ENCODE data around the gene OR4D10.

OR4D10 gene

GRCh38 chr11:59473015-59473414 lies at the start of gene OR4D10:
Gene OR4D10 (plus strand): TSS chr11:59473315. CDS start chr11:59477430, 4,115 bp downstream.
- no peak for TF ChIP-seq CTCF (IDR thresholded peaks at IDR 0.05; ENCODE audit: insufficient read depth, low read depth, low read length, missing control alignments)
- no peak for DNase-seq (ENCODE audit: low read depth)
- no peak within 1 kb of the TSS for H3K4me3 ChIP-seq (ENCODE audit: low read length)

DNA sequence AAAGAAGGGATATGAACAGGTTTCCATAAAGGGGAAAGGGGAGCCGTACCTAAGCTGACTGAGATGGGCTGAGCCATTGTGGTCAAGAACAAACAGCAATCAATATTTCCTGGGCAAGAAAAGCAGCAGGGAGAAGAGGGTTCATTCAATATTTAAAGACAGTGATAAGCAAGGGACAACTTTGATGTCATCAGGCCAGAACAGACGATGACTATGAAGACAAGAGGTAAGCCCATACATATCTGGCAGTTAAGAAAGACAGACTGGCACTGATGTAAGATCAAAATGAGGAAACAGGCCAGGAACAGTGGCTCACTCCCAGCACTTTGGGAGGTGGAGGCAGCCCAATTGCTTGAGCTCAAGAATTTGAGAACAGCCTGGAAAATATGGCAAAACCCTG lies 49.3 kb upstream of the OR4D10 start:
- no peak overlapping the region for H3K4me3 ChIP-seq (ENCODE audit: low read length)
- DNase-seq (ENCODE audit: low read depth), result no peak
- no peak for TF ChIP-seq CTCF (IDR thresholded peaks at IDR 0.05; ENCODE audit: insufficient read depth, low read depth, low read length, missing control alignments)

GRCh38 chr11:59425131-59425530 lies 48.0 kb upstream of the OR4D10 start:
- DNase-seq (ENCODE audit: low read depth), result no peak
- H3K4me3 ChIP-seq (ENCODE audit: low read length), result no peak overlapping the region
- no peak for TF ChIP-seq CTCF (IDR thresholded peaks at IDR 0.05; ENCODE audit: insufficient read depth, low read depth, low read length, missing control alignments)

GRCh38 chr11:59426361-59427067 lies 46.6 kb upstream of the OR4D10 start, which contains the start of gene OR5A2:
Gene OR5A2 (minus strand): TSS chr11:59426413. CDS start chr11:59422953, 3,460 bp downstream.
- no peak for TF ChIP-seq CTCF (IDR thresholded peaks at IDR 0.05; ENCODE audit: insufficient read depth, low read depth, low read length, missing control alignments)
- DNase-seq (ENCODE audit: low read depth), result peak; percentile 26
- H3K4me3 ChIP-seq (ENCODE audit: low read length), result no peak within 1 kb of the TSS

- peak; percentile 14 for DNase-seq (ENCODE audit: low read depth)
- H3K4me3 ChIP-seq (ENCODE audit: low read length), result no peak overlapping the region
- TF ChIP-seq CTCF (IDR thresholded peaks at IDR 0.05; ENCODE audit: insufficient read depth, low read depth, low read length, missing control alignments), result no peak
Measured at GRCh38 chr11:59427068-59427382, 46.1 kb upstream of the OR4D10 start.

DNA sequence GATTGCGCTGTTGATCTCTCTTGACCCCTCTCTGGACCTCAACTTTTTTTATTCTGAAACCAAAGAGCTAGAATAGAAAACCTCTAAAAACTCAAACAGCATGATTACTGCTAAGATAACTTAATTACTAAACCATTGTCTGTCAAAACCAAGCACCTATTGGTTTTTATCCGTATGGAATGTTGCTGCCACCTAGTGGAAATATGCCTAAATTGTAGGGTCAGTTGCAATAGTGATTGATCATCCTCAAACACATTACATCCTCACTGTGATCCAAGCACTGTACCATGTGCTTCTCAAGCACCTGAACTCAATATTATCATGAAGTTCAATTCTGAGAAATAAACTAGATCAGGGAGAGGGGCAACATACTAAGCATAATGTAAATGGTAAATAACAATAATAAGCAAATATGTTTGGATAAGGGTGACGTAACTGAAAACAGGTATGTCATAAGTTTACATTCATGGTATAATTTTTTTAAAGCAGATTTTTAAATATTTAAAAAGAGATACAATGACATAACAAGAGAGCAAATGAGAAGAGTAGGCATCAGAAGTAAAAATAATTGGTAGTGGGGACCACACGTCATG lies 43.1 kb upstream of the OR4D10 start:
- no peak overlapping the region for H3K4me3 ChIP-seq (ENCODE audit: low read length)
- peak; percentile 70 for DNase-seq (ENCODE audit: low read depth)
- peak; percentile 74 for TF ChIP-seq CTCF (IDR thresholded peaks at IDR 0.05; ENCODE audit: insufficient read depth, low read depth, low read length, missing control alignments)

- no peak within 1 kb of the TSS for H3K4me3 ChIP-seq (ENCODE audit: low read length)
- DNase-seq (ENCODE audit: low read depth), result no peak
- TF ChIP-seq CTCF (IDR thresholded peaks at IDR 0.05; ENCODE audit: insufficient read depth, low read depth, low read length, missing control alignments), result no peak
Measured at GRCh38 chr11:59436169-59436568, 36.9 kb upstream of the OR4D10 start, which contains the start of gene OR5A1. Gene OR5A1 (plus strand): TSS chr11:59436469. CDS start chr11:59443169, 6,700 bp downstream.

All from epithelial cell of esophagus (primary cell).